OCI-LY7 (cell line): ENCODE data around the gene AGFG1.

Experiments used
- EZH2phosphoT487 ChIP-seq: fragments of 200-600 bp; sonication (generic); IDR thresholded peaks from 2 replicates; pipeline ENCODE4 v1.6.1; 2018; ENCODE audit warnings: low read depth, borderline replicate concordance, mild to moderate bottlenecking, mixed run types, antibody characterized with exemption, low read length, moderate library complexity, mixed read lengths
- TF ChIP-seq, protein P1 (sequence below): fragments of 200-600 bp; sonication (generic); conservative IDR thresholded peaks from 2 replicates; pipeline ENCODE4 v1.5.1; 2014; ENCODE audit warnings: mild to moderate bottlenecking, antibody characterized with exemption, low read length, moderate library complexity, mixed read lengths

DNA sequence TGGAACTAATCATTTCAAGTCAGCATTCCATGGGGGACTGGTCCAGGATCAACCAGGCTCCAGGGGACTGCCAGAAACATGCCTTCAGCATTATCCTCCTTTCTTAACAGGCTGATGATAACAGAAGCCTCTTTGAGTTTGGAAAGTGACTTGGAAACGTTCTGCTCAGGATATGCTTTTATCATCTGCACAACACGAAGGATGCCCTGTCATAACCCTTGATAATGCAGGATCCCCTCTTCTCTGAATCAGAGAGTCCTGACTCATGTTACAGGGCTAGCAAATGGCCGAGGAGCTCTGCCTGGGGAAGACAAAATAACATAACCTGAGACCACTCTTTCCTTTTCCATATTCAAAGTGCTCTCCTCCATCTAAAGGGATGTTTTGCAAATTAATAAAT lies 136.0 kb downstream of the AGFG1 start:
- TF ChIP-seq, protein P1, sequence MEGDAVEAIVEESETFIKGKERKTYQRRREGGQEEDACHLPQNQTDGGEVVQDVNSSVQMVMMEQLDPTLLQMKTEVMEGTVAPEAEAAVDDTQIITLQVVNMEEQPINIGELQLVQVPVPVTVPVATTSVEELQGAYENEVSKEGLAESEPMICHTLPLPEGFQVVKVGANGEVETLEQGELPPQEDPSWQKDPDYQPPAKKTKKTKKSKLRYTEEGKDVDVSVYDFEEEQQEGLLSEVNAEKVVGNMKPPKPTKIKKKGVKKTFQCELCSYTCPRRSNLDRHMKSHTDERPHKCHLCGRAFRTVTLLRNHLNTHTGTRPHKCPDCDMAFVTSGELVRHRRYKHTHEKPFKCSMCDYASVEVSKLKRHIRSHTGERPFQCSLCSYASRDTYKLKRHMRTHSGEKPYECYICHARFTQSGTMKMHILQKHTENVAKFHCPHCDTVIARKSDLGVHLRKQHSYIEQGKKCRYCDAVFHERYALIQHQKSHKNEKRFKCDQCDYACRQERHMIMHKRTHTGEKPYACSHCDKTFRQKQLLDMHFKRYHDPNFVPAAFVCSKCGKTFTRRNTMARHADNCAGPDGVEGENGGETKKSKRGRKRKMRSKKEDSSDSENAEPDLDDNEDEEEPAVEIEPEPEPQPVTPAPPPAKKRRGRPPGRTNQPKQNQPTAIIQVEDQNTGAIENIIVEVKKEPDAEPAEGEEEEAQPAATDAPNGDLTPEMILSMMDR: no peak
- TF ChIP-seq EZH2phosphoT487: no peak
